Epithelial cell of proximal tubule (primary cell): Measurements from ENCODE around the gene PRKCE. TPM values are rescaled to one million over a fixed set of nuclear protein-coding genes. Genes with fewer than 3 reads are reported as not detected.

Experiments used
- DNase-seq: peaks from one replicate; pipeline ENCODE4 v3.0.0-alpha.2; 2011; ENCODE audit warnings: low read depth
- H3K4me3 ChIP-seq: 2 replicates; pipeline ENCODE4 v1.5.1; 2011; ENCODE audit warnings: low read depth, mild to moderate bottlenecking, low read length
- CTCF ChIP-seq: conservative IDR thresholded peaks from 2 replicates; pipeline ENCODE4 v1.5.1; 2012; ENCODE audit warnings: low read depth, mild to moderate bottlenecking, low read length
- total RNA-seq: library from RNA; depleted of rRNA; stranded (reverse); fragments of >200 nt; gene quantifications from 2 replicates; pipeline ENCODE4 v1.2.3, GENCODE V29; 2015

The PRKCE gene
- total RNA-seq, 1 donor from 2014 or later, result 2.5 TPM

DNA sequence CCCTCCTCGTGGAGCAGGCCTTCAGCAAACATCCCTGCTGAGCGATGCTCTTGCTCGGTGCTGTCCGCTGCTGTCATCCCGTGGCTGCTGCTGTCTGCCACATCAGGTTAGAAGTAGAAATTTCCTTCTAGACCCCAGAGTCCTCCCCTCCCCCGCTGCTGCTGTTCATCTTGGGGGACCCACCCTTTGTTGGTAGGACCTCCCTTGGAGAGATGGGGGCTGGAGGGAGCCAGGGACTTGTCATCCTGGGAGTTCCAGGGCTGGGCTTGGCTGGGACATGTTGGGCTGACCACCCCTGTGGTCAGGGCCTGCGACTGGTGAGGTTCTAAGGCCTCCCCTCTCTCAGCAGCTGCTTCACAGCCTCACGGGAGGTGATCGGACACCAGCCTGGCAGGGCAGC, 122.4 kb downstream of the PRKCE start:
- no peak overlapping the region for H3K4me3 ChIP-seq
- no peak for TF ChIP-seq CTCF
- DNase-seq, result no peak

- no peak for TF ChIP-seq CTCF
- no peak overlapping the region for H3K4me3 ChIP-seq
- no peak for DNase-seq
Measured at GRCh38 chr2:45774688-45775244, 123.3 kb downstream of the PRKCE start.

DNA sequence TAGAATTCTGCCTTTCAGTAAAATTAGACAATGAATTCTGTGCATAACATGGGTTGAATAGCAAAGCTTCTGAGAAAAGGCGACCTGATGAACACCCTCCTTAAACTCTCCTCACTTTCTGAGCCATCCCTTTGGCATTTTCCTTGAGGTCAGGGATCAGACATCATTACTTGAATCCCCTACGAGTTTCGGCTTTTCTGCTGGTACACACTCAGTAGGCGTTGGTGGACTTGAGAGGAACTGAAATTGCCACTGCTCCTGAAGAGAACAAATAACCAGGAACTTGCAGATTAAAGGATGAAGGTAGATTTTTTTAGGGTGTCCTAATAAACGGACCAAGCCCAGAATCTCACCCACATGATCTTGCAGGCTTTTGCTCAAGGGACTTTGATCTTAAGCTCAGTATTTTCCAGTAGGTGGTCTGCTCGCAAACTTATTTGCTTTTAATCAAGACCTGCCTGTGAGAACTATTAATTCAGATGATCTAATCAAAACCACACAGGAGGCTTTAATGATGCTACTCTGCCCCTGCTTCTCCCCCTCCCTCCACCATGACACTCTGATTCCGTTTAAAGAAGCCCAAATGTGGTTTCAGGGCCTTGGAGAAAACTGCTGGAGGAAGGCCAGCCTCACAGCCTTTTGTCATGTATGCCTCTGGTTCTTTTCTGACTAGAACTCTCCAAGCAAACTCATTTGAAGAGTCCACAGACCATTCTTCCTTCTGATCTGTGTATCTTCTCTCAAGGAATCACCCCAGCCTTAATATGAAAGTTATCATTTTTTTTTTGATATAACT, 124.9 kb downstream of the PRKCE start:
- no peak for DNase-seq
- H3K4me3 ChIP-seq, result no peak overlapping the region
- no peak for TF ChIP-seq CTCF

GRCh38 chr2:45777996-45778719, 126.7 kb downstream of the PRKCE start:
- DNase-seq, result no peak
- TF ChIP-seq CTCF, result peak; percentile 12
- H3K4me3 ChIP-seq, result no peak overlapping the region

GRCh38 chr2:45778720-45779171, 127.3 kb downstream of the PRKCE start:
- peak; percentile 79 for TF ChIP-seq CTCF
- no peak overlapping the region for H3K4me3 ChIP-seq
- DNase-seq, result peak; percentile 55

DNA sequence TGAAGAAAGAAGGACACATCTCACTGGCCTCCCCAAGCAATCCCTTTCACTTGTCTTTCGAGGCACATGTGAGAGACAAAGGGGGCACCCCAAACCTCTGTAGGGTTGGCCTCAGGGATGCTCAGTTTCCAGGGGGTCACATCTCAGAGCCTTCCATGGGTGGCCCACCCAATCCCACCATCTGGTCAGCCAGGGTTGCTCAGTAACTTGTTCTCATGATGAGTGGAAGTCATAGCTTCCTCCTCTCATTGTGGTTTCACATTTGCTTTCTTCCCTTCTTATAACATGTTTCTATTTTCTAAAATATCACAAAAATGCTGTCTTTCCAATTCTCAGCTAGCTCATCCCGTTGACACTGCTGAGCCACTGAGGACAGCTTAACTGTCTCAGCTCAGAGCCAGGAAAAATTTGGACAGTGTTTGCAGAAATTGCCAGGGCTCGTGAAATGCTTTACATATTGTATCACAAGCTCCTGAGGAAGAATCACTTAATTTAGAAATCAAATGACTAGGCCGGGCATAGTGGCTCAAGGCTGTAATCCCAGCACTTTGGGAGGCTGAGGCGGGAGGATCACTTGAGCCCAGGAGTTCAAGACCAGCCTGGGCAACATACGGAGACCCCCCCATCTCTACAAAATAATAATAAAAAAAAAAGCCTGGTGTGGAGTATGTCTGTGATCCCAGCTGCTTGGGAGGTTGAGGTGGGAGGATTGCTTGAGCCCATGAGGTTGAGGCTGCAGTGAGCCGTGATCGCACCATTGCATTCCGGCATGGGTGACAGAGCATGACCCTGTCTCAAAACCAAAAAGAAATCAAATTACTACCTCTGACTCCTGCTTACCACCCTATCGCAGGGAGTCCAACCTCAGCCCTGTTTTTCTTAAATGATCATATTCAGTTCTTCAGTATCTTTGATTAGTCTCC, 129.3 kb downstream of the PRKCE start:
- no peak for TF ChIP-seq CTCF
- H3K4me3 ChIP-seq, result no peak overlapping the region
- DNase-seq, result no peak
